C4-2B (cell line): Measurements from ENCODE around the gene ORM2.
"Not testable (repeated sequence)": the region's sequence is repeated elsewhere in the genome, so short reads cannot be mapped to it uniquely, and the experiment has no call there.

Experiments used
- CTCF ChIP-seq: fragments of 450-650 bp; conservative IDR thresholded peaks from 2 replicates; pipeline ENCODE4 v1.5.1; 2017; ENCODE audit warnings: mild to moderate bottlenecking
- ZFX ChIP-seq: fragments of 450-650 bp; IDR thresholded peaks from 2 replicates; pipeline ENCODE4 v1.6.1; 2017

GRCh38 chr9:114322160-114322818, 7.4 kb upstream of the ORM2 start:
- TF ChIP-seq CTCF, ZFX: not testable (repeated sequence)
